K562 (cell line): ENCODE measurements around the gene TSPAN3. TPM values are rescaled to one million over a fixed set of nuclear protein-coding genes. Genes with fewer than 3 reads are reported as not detected.
A peak's percentile ranks its signal among the peaks of the same experiment; 100 is the strongest.

ENCODE experiments used
- ADNP ChIP-seq: fragments of 200-800 bp; sonication (Bioruptor generic); IDR thresholded peaks from 2 replicates; pipeline ENCODE4 v1.6.1; 2016; ENCODE audit warnings: missing genetic modification characterization, missing compliant biosample characterization
- CHD4 ChIP-seq: fragments of 200-600 bp; sonication (generic); IDR thresholded peaks from 3 replicates; pipeline ENCODE4 v1.6.1; 2012; ENCODE audit warnings: low read depth, mild to moderate bottlenecking, mixed read lengths, low read length, inconsistent platforms; ENCODE audit not compliant: insufficient read depth, insufficient replicate concordance, poor library complexity, severe bottlenecking
- ERF ChIP-seq: fragments of 450-650 bp; formaldehyde crosslinking; IDR thresholded peaks from 2 replicates; pipeline ENCODE4 v1.4.0; 2020; ENCODE audit warnings: mild to moderate bottlenecking, mixed read lengths
- RBBP5 ChIP-seq: fragments of 200-600 bp; sonication (generic); IDR thresholded peaks from 2 replicates; pipeline ENCODE4 v1.6.1; 2012; ENCODE audit warnings: borderline replicate concordance, mild to moderate bottlenecking, low read length, control low read depth, inconsistent platforms; ENCODE audit not compliant: insufficient read depth, poor library complexity, severe bottlenecking
- RBM14 ChIP-seq: fragments of 200-400 bp; formaldehyde crosslinking; IDR thresholded peaks from 2 replicates; pipeline ENCODE4 v1.6.1; 2018; ENCODE audit warnings: low read depth, mild to moderate bottlenecking, low read length, moderate library complexity, borderline replicate concordance; ENCODE audit not compliant: insufficient read depth
- SIN3A ChIP-seq, 2 experiments: fragments of 150-350 bp in 1 of 2; IDR thresholded peaks; 2 replicates each; pipeline ENCODE4 v1.6.1; 2011 to 2016; ENCODE audit warnings: borderline replicate concordance in 2 of 2, low read depth in 2 of 2, low read length in 2 of 2, mild to moderate bottlenecking in 2 of 2, moderate library complexity in 2 of 2; ENCODE audit not compliant: control insufficient read depth in 1 of 2
- SMC3 ChIP-seq: conservative IDR thresholded peaks from 2 replicates; pipeline ENCODE4 v1.6.1; 2011; ENCODE audit warnings: low read depth, low read length, improper control_type of control experiment; ENCODE audit not compliant: insufficient read depth
- ZBTB7A ChIP-seq: IDR thresholded peaks from 2 replicates; pipeline ENCODE4 v1.6.1; 2011; ENCODE audit warnings: low read depth, mild to moderate bottlenecking, low read length, moderate library complexity, borderline replicate concordance; ENCODE audit not compliant: control insufficient read depth
- ZNF609 ChIP-seq: sonication (generic); formaldehyde crosslinking; IDR thresholded peaks from 2 replicates; pipeline ENCODE4 v1.8.1; 2023; ENCODE audit warnings: missing genetic modification reagents, mild to moderate bottlenecking, borderline replicate concordance
- polyA plus RNA-seq, 8 experiments: library from polyadenylated mRNA; depleted of rRNA in 4 of 8; stranded (reverse) in 5 of 8; unstranded in 3 of 8; fragments of >200 nt; fragmentation: Nextera tagmentation in 2 of 8; fragmentation: Illumina TruSeq in 1 of 8; extraction: Ambion mirVana in 2 of 8; extraction: Trizol in 1 of 8; gene quantifications; 2 replicates each; pipeline versions ENCODE4 v1.2.1 to v1.2.3, GENCODE V29; 2011 to 2014; ENCODE audit warnings: inconsistent platforms in 1 of 8, missing spikeins in 1 of 8
- total RNA-seq, 7 experiments: library from RNA; depleted of rRNA in 6 of 7; stranded (reverse); fragments of >200 nt in 6 of 7; fragmentation: Illumina TruSeq in 2 of 7; extraction: Trizol in 2 of 7; gene quantifications; 2 replicates each; pipeline versions ENCODE4 v1.2.1 to v1.2.3, GENCODE V29; 2011 to 2021; ENCODE audit warnings: low replicate concordance in 1 of 7
- TF ChIP-seq, protein P1 (sequence below), 2 experiments: fragments of 450-650 bp; formaldehyde crosslinking in 1 of 2; IDR thresholded peaks; 2 replicates each; pipeline versions ENCODE4 v1.4.0 to v1.6.1; 2014 to 2020; ENCODE audit warnings: mild to moderate bottlenecking in 2 of 2, borderline replicate concordance in 1 of 2, low read depth in 1 of 2

The TSPAN3 gene
- total and polyA plus RNA-seq, 9 of the 15 experiments (the other 6 are each of a cell fraction or from before 2014, with no cell fraction given) = 14.3 to 144 (median 71.1) TPM

DNA sequence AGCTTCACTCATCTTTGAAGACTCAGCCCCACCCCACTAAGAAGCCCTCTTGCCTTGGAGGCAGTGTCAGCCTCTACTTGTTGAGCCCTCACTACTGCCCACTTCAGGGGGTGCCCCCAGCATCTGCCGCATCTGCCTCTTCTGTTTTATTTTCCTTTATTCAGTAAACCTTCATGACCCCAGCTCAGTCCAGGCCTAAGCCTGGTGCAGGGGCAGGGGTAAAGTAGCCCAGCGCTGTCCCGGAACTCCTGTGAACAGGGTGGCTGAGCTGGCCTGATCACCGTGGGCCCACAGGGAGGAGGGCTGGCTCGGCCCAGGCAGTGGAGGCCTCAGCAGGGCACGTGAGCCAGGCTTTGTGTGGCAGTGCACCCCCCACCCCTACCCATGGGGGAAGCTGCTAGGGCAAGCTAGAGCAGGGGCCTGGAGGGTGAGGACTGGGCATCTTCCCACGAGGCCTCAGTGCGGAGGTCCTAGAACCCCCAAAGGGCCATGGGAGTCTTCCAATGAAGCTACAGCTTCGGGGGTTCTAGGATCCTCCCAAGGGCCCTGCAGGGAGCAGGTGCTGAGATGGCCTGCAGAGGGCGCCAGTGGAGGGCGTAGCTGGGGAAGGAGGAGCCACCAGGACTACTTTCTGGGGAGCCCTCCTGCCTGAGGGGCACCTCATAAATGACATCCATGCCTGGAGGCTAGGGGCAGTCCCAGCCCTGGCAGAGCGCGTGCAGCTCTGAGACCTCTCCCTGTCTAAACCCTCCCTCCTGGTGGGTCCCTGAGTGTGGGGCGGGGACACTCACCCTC is 36.0 kb downstream of the TSPAN3 start (continued):
- TF ChIP-seq, protein P1, sequence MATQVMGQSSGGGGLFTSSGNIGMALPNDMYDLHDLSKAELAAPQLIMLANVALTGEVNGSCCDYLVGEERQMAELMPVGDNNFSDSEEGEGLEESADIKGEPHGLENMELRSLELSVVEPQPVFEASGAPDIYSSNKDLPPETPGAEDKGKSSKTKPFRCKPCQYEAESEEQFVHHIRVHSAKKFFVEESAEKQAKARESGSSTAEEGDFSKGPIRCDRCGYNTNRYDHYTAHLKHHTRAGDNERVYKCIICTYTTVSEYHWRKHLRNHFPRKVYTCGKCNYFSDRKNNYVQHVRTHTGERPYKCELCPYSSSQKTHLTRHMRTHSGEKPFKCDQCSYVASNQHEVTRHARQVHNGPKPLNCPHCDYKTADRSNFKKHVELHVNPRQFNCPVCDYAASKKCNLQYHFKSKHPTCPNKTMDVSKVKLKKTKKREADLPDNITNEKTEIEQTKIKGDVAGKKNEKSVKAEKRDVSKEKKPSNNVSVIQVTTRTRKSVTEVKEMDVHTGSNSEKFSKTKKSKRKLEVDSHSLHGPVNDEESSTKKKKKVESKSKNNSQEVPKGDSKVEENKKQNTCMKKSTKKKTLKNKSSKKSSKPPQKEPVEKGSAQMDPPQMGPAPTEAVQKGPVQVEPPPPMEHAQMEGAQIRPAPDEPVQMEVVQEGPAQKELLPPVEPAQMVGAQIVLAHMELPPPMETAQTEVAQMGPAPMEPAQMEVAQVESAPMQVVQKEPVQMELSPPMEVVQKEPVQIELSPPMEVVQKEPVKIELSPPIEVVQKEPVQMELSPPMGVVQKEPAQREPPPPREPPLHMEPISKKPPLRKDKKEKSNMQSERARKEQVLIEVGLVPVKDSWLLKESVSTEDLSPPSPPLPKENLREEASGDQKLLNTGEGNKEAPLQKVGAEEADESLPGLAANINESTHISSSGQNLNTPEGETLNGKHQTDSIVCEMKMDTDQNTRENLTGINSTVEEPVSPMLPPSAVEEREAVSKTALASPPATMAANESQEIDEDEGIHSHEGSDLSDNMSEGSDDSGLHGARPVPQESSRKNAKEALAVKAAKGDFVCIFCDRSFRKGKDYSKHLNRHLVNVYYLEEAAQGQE (IDR thresholded peaks at IDR 0.05; ENCODE audit: borderline replicate concordance) = peak; percentile 28; the same call in 1 of the 2 replicates
- TF ChIP-seq, protein P1 (CRISPR knock-in tag; IDR thresholded peaks at IDR 0.05; ENCODE audit: low read depth) = no peak
- no peak for TF ChIP-seq RBBP5
- TF ChIP-seq RBM14 = no peak
- no peak for TF ChIP-seq SIN3A (IDR thresholded peaks at IDR 0.05; ENCODE audit: borderline replicate concordance in 2 of 2, control insufficient read depth in 1 of 2, low read depth in 2 of 2, low read length in 2 of 2)
- TF ChIP-seq ZBTB7A = 0 out of 2 replicates have a peak, but pooled peaks have one; percentile 18
- TF ChIP-seq ERF (CRISPR knock-in tag) = no peak
- TF ChIP-seq ADNP (tag) = no peak
- TF ChIP-seq ZNF609 = no peak
- no peak for TF ChIP-seq CHD4
- 0 out of 2 replicates have a peak, but pooled peaks have one; percentile 22 for TF ChIP-seq SMC3
